SKM-1 (cell line): ENCODE measurements around the gene NLGN1.
"Not testable (repeated sequence)": the region's sequence is repeated elsewhere in the genome, so short reads cannot be mapped to it uniquely, and the experiment has no call there.

Experiments used
- DNase-seq: peaks from one replicate; lab custom pipeline; 2025; ENCODE audit not compliant: unreplicated experiment; lab: John Stamatoyannopoulos, UW

Gene NLGN1

GRCh38 chr3:173552526-173552925, 155.0 kb downstream of the NLGN1 start:
- DNase-seq: no peak

DNA sequence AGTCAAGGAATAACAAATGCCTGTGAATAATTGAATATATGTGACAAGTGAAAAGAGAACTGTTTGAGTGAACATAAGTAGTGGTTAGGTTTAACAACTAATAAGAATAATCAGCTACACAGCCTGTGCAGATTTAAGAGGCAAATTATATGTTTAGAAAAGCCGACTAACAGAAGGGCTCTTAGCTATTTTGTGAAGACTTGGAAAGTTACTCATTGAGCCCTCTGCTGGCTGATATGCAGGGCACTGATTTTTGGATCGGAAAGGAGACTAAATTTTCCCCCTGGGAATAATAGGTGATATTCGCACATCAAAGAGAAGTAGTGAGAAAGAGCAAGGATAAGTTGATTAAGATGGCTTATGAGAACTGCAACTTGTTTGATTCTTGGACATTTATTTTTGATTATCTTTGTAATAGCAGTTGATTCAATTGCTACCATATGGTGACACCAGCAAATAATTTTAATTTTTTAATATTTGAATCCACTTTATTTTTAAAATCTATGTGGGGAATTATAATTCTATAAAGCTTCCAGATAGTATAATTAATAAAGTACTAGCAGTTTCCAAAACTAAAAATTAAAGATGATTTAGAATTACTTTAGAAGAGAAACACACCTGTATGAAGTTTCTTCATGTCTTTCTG, 156.2 kb downstream of the NLGN1 start:
- peak; percentile 6 for DNase-seq

DNA sequence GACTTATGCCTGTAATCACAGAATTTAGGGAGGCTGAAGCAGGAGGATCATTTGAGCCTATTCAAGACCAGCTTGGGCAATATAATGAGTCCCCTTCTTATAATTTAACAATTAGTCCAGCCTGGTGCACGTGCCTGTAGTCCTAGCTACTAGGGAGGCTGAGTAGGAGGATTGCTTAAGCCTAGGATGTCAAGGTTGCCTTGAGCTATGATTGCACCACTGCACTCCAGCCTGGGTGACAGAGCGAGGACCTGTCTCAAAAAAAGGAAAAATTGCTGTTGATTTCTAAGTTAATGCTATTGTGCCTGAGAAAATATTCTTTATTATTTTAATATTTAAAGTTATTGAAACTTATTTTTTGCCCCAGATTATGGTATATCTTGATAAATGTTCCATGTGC, 159.0 kb downstream of the NLGN1 start:
- no peak for DNase-seq

DNA sequence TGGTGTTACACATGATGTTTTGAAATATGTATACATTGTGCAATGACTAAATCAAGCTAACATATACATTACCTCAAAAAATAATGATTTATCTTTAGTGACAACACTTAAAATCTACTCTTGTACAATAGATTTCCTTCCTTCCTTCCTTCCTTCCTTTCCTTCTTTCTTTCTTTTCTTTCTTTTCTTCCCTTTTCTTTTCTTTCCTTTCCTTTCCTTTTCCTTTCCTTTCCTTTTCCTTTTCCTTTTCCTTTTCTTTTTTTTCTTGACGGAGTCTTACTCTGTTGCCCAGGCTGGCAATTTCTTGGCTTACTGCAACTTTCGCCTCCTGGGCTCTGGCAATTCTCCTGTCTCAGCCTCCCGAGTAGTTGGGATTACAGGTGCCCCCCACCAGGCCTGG, 170.5 kb downstream of the NLGN1 start:
- DNase-seq: no peak

DNA sequence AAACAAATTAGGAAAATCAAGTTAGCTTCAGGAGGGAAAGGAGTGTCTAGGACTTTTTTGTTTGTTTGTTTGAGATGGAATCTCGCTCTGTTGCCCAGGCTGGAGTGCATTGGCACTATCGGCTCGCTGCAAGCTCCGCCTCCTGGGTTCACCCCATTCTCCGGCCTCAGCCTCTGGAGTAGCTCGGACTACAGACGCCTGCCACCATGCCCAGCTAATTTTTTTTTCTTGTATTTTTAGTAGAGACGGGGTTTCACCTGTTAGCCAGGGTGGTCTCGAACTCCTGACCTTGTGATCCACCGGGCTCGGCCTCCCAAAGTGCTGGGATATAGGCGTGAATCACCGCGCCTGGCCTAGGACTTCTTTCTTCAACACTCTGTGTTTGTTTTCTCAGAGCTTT, 171.1 kb downstream of the NLGN1 start:
- DNase-seq: no peak

DNA sequence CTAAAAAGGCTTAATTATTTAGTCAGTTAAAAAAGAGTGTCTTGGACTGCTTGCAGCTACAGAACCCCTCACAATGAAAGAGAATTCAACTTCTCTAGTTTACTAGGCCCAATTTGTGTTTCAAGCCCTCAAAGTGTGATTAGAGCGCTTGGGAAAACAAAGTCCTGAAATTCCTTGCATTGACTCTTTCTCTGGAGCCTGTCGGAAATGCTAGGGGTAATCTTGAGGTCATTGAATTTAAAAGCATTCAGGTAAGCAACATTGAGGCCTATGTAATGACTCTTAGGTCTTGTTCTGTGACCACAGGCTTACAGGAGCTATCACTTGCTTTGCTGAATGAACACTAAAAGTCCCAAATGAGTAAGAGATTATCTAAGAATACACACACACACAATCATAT, 186.0 kb downstream of the NLGN1 start:
- DNase-seq: no peak

GRCh38 chr3:173584093-173584837, 186.7 kb downstream of the NLGN1 start:
- DNase-seq: no peak

DNA sequence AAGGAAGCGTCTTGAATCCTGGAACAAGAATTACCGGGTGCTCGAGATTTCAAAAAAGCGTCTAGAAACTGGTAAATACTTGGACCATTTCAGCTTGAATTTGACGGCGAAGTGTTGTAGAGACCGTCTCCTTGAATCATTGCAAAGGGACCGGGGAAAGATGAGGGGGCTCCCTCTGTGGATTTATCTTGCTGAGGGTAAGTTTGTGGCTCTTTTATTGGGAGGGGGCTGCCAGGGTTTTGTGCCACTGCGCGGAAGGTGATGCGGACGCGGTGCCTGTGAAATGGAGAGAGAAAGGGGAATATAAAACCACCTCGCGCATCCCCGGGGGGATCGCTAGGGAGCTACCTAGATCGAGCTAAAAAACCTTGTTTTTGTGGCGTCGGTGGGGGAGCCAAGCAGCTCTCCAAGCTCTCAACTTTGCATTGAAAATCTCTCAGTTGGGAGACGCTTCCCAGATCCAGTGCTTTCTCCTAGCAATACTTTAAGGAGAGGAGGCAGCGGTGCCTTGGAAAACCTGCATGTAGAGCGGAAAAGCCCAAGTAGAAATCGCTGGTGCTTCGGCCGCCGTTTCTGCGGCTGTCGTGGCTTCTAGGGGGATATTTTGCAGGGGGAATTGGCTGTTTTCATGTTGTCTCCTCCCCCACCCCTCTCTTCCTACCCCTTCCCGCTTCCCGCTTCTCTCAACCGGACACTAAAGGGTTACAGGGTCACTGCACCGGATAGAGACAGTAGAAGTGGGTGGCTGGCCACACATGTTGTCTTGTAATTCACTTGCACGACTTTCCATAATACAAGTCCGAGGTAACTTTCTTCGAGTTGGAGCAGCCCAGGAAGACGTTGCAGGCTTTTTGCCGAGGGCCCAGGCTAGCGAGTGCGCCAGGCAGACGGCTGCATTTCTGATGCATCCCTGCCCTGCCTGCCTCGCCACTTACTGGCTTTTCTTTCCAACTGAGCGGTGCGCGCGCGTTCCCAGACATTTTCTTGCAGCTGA, 187.6 kb downstream of the NLGN1 start:
- DNase-seq: no peak

DNA sequence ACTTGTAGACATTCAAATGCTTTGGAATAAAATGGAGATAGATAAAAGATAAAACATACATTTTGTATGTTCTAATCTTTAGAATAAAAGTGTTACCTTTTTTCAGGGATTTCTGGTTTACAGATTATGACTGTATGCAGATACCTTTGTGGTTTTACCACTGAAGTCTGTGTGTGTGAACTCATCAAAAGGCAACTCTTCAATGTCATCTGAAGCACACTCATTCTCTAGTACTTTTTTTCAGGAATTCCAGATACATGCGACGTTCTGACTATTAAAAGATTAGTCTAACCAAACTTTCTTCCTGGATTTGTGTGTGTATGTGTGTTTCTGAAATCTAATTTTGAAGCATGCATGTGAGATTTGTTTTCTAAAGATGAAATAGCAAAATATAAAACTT, 188.6 kb downstream of the NLGN1 start:
- DNase-seq: no peak

DNA sequence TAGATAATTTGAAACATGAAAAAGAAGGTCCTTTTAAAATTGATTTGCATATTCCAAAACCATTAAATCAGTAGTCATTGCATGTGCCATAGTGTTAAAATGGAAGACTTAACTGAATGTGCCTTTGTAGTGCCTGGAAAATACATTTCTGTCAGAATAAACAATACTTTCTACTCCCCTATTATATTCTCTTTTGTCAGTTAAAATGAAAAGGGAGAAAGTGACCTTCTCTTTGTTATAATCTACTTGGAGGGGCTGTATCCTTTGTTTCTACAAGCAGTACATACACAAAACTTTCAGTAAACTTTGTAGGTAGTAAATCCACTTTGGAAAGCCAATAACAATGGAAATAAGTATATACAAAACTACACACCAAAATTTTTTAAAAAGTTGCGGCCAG, 189.5 kb downstream of the NLGN1 start:
- no peak for DNase-seq

DNA sequence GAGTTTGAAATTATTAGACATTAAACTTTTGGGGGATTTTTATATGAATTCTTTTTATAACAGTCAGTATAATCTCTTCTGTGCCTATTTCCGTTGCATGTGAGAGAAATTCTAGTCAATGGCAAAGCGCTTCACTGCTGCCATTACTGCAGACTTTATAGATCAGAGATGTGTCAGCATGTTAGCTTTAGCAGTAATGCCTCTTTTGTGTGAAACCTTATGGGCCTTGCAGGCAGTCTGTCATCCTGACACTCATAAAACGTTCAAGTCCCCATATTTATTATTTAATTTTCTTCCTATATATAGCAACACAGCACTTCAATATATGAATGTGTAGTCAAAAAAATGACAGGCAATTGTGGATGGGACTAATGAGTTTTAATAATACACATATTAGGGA, 191.0 kb downstream of the NLGN1 start:
- no peak for DNase-seq

GRCh38 chr3:173589116-173589515, 191.6 kb downstream of the NLGN1 start:
- DNase-seq: no peak

- DNase-seq: no peak
Observed at GRCh38 chr3:173591401-173591800, 193.9 kb downstream of the NLGN1 start.

GRCh38 chr3:173594881-173595280, 197.3 kb downstream of the NLGN1 start:
- not testable (repeated sequence) for DNase-seq

DNA sequence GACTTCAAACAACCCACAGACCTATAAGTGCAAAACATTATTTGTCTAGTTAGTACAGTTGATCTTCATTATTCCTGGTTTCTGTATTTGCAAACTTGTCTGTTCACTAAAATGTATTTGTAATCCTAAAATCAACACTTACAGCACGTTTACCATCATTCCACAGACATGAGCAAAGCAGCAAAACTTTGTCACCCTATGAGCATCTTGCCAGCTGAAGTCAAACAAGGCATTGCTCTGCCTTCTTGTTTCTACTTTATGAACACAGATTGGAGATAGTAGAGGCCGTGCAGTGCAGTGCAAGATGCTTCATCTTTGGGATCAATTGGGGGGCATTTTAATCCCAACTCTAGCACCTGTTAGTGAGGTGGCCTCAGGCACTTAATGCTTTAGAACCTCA, 202.1 kb downstream of the NLGN1 start:
- DNase-seq: no peak

- DNase-seq: no peak
Observed at GRCh38 chr3:173614522-173614921, 217.0 kb downstream of the NLGN1 start.

DNA sequence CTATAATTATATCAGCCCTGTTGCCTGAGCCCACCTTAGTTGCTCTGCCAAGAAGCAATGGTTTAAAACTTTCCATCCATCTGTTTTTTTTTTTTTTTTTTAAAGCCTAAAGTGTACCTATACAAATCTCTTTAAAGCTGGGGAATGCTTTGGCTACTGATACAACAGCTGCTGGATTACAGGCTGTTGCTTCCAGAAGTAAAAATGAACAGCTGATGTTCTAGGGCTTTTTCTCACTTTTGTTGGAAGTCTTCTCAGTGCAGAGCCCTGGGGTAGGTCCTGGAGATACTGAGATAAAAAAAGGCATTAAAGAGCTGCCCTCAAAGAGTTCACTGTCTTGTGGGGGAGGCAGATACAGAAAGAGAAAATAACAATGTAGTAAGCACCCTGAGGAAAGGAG, 218.1 kb downstream of the NLGN1 start:
- DNase-seq: no peak

GRCh38 chr3:173617490-173617889, 219.9 kb downstream of the NLGN1 start:
- DNase-seq: no peak

DNA sequence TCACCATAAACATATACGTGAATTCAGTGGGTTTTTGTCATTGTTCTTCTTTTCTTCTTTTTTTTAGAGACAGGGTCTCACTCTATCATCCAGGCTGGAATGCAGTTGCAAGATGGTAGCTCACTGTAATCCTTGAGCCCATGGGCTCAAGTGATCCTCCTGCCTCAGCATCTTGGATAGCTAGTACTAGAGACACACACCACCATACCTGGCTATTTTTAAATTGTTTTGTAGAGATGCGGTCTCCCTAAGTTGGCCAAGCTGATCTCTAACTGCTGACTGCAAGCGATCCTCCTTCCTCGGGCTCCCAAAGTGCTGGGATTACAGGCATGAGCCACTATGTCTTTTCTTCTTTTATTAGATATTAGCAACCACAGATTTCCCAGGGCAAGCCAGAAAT, 220.6 kb downstream of the NLGN1 start:
- DNase-seq: no peak

DNA sequence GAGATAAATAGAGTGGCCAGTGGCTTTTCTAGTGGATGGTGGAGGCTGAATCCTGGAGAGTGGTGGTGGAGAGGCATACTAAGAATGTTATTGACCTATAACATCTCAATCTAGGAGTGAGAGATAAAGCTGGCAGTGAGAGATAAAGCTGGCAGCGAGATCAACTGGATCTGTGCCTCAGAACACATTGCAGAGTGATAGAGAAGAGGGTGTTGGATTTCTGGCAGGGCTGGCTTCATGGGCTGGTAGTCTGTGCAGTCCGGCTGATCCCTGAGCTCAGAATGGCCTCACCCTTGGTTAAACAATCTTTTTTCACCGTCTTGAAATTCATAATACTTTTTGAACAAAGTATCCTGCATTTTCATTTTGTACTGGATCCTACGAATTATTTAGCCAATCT, 221.2 kb downstream of the NLGN1 start:
- no peak for DNase-seq

- DNase-seq: no peak
Observed at GRCh38 chr3:173622166-173622565, 224.6 kb downstream of the NLGN1 start.

- no peak for DNase-seq
Observed at GRCh38 chr3:173624086-173624485, 226.5 kb downstream of the NLGN1 start.
